Sigmoid colon (tissue), 4 donors: ENCODE data around the gene NAB2.

Experiments
- CTCF ChIP-seq, 4 experiments: fragments of 450-650 bp in 3 of 4; fragments of 200-600 bp in 1 of 4; IDR thresholded peaks; one replicate each; pipeline ENCODE4 v1.5.1; 2016 to 2019; ENCODE audit warnings: antibody characterized with exemption in 4 of 4, mild to moderate bottlenecking in 3 of 4, moderate library complexity in 2 of 4
- POLR2A ChIP-seq, 2 donors: fragments of 450-650 bp; IDR thresholded peaks; one replicate each; pipeline ENCODE4 v1.6.1; 2016; ENCODE audit warnings: antibody characterized with exemption in 2 of 2, mild to moderate bottlenecking in 2 of 2, moderate library complexity in 2 of 2
- POLR2AphosphoS5 ChIP-seq, 4 donors: sonication (generic); formaldehyde crosslinking; IDR thresholded peaks; one replicate each; pipeline ENCODE4 v1.6.1; 2017; ENCODE audit warnings: antibody characterized with exemption in 4 of 4

- TF ChIP-seq CTCF (IDR thresholded peaks at IDR 0.05) (no peak), POLR2AphosphoS5 (IDR thresholded peaks at IDR 0.05) (no peak), POLR2A (IDR thresholded peaks at IDR 0.05) (no peak)
These were observed 48.7 kb upstream of the NAB2 start for GRCh38 chr12:57040211-57040610.
